Coronary artery (tissue), 2 donors: ENCODE data around the gene RELCH.
"Not testable (repeated sequence)": the region's sequence is repeated elsewhere in the genome, so short reads cannot be mapped to it uniquely, and the experiment has no call there.

ENCODE experiments used
- DNase-seq: peaks from one replicate; pipeline ENCODE4 v3.0.0-alpha.2; 2017; ENCODE audit warnings: low spot score
- H3K27ac ChIP-seq, 2 donors: fragments of 200-600 bp; sonication (generic); one replicate each; pipeline ENCODE4 v1.5.1; 2016 to 2019
- H3K4me3 ChIP-seq: fragments of 200-600 bp; sonication (generic); 2 replicates; pipeline ENCODE4 v1.5.1; 2016; ENCODE audit warnings: mild to moderate bottlenecking, moderate library complexity
- TF ChIP-seq, protein P1 (sequence below): fragments of 200-600 bp; sonication (generic); IDR thresholded peaks from one replicate; pipeline ENCODE4 v1.5.1; 2019; ENCODE audit warnings: antibody characterized with exemption

The RELCH gene

DNA sequence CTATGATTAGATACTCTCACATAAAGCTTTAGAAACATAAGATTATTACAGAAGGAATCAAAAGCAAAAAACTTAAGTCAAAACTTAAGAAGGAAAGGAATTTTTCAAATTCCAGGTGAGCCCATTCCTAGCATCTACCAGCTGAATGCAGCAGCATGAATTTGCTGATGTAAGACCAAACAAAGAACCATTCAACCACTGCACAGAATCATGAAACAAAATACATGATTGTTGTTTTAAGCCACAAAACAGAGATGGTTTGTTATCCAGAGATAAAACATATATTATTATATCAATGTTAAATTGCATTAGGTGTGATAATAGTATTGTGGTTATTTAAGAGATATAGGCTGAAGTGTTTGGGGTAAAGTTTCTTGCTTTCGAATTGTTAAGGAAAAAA, 29.2 kb upstream of the RELCH start:
- TF ChIP-seq, protein P1, sequence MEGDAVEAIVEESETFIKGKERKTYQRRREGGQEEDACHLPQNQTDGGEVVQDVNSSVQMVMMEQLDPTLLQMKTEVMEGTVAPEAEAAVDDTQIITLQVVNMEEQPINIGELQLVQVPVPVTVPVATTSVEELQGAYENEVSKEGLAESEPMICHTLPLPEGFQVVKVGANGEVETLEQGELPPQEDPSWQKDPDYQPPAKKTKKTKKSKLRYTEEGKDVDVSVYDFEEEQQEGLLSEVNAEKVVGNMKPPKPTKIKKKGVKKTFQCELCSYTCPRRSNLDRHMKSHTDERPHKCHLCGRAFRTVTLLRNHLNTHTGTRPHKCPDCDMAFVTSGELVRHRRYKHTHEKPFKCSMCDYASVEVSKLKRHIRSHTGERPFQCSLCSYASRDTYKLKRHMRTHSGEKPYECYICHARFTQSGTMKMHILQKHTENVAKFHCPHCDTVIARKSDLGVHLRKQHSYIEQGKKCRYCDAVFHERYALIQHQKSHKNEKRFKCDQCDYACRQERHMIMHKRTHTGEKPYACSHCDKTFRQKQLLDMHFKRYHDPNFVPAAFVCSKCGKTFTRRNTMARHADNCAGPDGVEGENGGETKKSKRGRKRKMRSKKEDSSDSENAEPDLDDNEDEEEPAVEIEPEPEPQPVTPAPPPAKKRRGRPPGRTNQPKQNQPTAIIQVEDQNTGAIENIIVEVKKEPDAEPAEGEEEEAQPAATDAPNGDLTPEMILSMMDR = no peak
- Histone ChIP-seq H3K4me3 (no peak overlapping the region), H3K27ac (no peak overlapping the region)
- DNase-seq = no peak

DNA sequence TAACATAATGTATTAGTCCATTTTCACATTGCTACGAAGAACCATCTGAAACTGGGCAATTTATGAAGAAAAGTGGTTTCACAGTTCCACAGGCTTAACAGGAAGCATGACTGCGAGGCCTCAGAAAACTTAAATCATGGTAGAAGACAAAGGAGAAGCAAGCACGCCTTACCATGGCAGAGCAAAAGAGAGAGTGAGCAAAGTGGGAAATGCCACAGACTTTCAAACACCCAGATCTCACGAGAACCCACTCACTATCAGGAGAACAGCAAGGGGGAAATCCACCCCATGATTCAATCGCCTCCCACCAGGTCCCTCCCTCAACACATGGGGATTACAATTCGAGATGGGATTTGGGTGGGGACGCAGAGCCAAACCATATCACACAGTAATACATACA, 22.7 kb upstream of the RELCH start:
- TF ChIP-seq, protein P1 = no peak
- no peak for DNase-seq
- no peak overlapping the region for H3K27ac ChIP-seq
- H3K4me3 ChIP-seq = no peak overlapping the region

DNA sequence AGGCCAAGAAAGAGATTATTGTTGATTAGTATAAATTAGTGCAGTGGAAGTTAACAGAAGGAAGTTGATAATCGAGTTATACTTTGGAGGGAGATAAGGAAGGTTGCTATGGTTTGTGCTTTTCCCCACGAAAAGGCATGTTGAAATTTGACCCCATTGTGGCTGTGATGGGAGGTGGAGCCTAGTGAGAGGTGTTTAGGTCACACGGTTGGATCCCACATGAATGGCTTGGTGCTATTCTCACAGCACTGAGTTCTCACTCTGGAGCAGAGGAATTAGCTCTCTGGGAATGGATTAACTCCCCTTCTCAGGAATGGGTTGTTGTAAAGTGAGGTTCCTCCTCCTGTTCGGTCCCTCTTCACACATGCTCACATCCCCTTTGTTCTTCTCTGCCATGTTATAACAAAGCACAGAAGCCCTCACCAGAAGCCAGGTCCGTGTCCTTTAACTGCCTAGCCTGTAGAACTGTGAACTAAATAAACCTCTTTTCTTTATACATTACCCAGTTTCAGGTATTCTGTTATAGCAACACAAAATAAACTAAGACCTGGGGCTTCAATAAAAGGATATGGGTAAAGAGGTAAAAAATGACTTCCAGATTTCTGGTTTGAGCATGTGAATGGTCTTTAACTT, 22.1 kb upstream of the RELCH start:
- no peak for DNase-seq
- Histone ChIP-seq H3K4me3 (no peak overlapping the region), H3K27ac (no peak overlapping the region)
- TF ChIP-seq, protein P1 = no peak

DNA sequence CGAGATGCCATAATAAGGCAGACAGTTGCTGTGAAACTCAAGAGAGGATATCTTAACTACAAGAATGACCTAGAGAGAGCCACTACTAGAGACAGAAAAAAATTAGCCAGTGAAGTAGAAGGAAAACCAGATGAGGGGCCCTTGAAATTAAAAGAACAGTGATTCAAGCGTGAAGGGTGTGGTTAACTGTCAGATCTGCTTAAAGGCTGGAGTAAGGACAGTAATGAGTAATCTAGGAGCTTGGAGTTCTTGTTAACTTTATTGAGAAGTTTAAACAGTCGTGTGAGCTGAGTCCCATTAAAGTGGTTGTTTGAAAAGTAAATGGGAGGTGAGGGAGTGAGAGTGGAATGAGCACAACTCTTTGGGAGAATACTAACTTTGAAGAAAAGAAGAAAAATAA, 21.5 kb upstream of the RELCH start:
- TF ChIP-seq, protein P1 = no peak
- H3K4me3 ChIP-seq = no peak overlapping the region
- DNase-seq = no peak
- H3K27ac ChIP-seq = no peak overlapping the region

DNA sequence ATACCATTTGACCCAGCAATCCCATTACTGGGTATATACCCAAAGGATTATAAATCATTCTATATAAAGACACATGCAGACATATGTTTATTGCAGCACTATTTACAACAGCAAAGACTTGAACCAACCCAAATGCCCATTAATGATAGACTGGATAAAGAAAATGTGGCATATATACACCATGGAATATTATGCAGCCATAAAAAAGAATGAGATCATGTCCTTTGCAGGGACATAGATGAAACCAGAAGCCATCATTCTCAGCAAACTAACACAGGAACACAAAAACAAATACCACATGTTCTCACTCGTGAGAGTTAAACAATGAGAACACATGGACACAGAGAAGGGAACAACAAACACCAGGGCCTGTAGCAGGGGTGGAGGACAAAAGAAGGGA, 20.5 kb upstream of the RELCH start:
- not testable (repeated sequence) for H3K4me3 ChIP-seq, DNase-seq, H3K27ac ChIP-seq

DNA sequence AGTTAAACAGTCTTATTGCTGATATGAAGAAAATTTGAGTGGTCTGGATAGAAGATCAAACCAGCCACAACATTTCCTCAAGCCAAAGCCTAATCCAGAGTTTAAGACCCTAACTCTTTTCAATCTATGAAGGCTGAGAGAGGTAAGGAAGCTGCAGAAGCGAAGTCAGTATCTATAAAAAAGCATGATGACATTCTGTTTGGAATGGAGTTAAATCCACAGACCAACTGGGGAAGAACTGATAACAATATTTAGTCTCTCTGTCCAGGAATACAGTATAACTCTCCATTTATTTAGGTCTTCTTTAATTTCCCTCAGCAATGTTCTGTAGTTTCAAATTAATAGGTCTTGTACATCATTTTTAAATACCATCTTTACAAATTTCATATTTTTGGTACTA, 16.2 kb upstream of the RELCH start:
- no peak overlapping the region for H3K27ac ChIP-seq
- TF ChIP-seq, protein P1 = no peak
- no peak for DNase-seq
- H3K4me3 ChIP-seq = no peak overlapping the region

DNA sequence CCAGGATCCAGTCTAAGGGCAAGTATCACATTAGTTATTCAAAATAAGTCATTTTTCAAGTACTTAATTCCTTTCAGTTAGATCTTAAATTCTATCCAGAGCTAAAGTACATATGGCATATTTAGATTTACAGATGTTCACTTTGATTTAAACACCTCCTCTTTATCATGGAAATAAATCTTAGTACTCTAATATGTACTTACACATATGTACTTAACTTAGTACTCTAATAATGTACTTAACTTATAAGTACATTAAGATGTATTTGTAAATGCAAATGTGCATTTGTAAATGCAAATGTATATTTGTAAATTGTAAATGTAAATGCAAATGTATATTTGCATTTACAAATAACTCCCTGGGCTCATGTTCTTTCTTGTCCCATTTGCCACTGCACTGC, 14.8 kb upstream of the RELCH start:
- Histone ChIP-seq H3K4me3 (no peak overlapping the region), H3K27ac (no peak overlapping the region)
- TF ChIP-seq, protein P1 = no peak
- no peak for DNase-seq

DNA sequence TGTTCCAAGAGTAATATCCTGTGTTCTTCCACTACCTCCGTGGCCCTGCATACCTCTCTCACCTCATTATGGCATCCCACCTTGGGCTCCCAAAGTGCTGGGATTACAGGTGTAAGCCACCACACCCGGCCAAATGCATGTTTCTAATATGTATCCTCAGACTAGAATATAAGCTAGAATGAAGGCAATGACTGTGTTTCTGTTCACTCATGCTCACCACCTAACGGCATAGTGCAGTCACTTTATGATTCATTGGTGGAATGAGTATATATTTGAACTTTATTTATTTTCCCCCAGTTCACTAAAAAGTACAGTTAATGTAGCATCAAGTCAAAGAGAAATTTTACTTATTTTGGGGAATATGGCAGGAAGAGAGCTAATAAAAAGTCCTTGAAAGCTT, 11.5 kb upstream of the RELCH start:
- H3K27ac ChIP-seq = no peak overlapping the region
- DNase-seq = no peak
- TF ChIP-seq, protein P1 = no peak

More for the DNA sequence above, 11.5 kb upstream of the RELCH start:
- H3K4me3 ChIP-seq = no peak overlapping the region
